Astrocyte (in vitro differentiated cells and primary cell): ENCODE results near the gene SBNO2.

Experiments used
- CTCF ChIP-seq: IDR thresholded peaks from 2 replicates; pipeline ENCODE4 v1.5.1; 2011; ENCODE audit warnings: low read depth, mild to moderate bottlenecking, inconsistent platforms, low read length, moderate library complexity; ENCODE audit not compliant: insufficient read depth
- EZH2 ChIP-seq: IDR thresholded peaks from 2 replicates; pipeline ENCODE4 v1.6.1; 2012; ENCODE audit warnings: mild to moderate bottlenecking, low read length, inconsistent platforms; ENCODE audit not compliant: insufficient read depth

- TF ChIP-seq CTCF (no peak), EZH2 (no peak)
These were observed 5.3 kb downstream of the SBNO2 start for GRCh38 chr19:1168572-1169410.
